HG03045 (cell line): ENCODE results near the gene ARID3B.
"Not testable (repeated sequence)": the region's sequence is repeated elsewhere in the genome, so short reads cannot be mapped to it uniquely, and the experiment has no call there.

Experiments
- ATAC-seq: cut with Tn5 transposase; IDR thresholded peaks from one replicate; pipeline ENCODE4 v1.9.1; 2021; ENCODE audit warnings: mild to moderate bottlenecking, moderate library complexity; ENCODE audit not compliant: unreplicated experiment

The ARID3B gene

GRCh38 chr15:74540761-74541493, at the start of gene ARID3B:
Gene ARID3B (plus strand): TSS chr15:74541220. CDS start chr15:74543937, 2,717 bp downstream.
- ATAC-seq: peak; percentile 81

DNA sequence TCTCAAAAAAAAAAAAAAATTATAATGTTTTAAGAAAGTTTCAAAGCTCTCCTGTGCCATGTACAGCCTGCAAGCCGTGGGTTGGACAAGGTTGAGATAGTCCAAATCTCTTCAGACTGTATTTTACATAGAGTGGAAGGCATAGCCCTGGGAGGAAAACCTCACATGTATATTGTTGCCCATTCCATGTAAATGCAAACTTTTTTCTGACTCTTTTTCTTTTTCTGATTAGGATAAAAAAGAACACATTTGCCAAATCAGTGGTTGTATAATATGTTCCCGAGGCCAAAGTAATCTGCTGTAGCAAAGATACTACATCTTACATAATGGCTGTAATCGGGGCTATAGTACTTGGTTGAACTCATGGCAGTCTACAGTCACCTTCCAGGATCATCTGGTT, 44.4 kb upstream of the ARID3B start:
- no peak for ATAC-seq

DNA sequence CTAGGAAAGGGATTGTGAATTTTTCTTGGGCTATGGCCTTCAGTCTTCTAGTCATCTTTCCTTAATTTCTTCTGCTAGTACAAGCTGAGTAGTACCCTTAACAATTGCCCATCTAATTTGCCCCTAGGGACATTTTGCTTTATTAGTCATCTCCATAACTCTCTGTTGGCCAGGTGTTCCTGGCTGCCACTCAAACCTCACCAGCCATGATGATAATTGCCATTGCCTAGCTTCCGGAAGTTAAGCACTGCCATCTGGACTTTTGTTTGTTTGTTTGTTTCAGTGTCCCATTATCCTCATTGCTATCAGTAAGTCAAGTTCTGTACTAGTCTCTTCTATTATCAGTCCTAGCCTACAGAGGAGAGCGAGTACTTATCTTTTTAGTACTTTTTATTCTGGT, 43.4 kb upstream of the ARID3B start:
- ATAC-seq: no peak

DNA sequence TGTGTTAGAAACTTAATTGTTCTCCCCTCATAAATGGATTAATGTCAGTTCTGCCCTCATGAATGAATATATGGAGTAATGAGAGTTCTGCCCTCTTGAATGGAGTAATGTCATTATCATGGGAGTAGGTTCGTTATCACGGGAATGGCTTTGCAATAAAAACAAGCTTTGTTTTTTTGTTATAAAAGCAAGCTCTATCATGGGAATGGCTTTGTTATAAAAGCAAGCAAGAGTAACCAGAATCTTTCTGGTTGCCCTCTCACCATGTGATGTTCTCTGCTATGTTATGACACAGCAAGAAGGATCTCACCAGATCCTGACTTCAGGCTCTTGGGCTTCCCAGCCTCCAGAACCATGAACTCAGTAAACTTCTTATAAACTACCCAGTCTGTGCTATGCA, 41.7 kb upstream of the ARID3B start:
- ATAC-seq: no peak

GRCh38 chr15:74500401-74500800, 40.6 kb upstream of the ARID3B start:
- ATAC-seq: no peak

- no peak for ATAC-seq
Measured at GRCh38 chr15:74502301-74502700, 38.7 kb upstream of the ARID3B start.

DNA sequence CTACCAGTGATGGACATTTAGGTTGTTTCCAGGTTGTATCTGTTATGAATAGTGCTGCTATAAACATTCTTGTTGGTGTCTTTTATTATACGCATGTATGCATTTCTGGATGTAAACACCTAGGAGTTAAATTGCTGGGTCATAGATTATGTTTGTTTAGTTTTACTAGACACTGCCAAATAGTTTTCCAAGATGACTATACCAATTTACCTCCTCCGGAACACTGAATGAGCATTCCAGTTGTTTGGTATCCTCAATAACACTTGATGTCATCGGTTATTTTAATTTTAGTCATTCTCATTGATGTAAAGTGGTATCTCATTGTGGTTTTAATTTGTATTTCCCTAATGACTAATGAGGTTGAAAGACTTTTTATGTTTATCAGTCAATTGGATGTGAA, 36.6 kb upstream of the ARID3B start:
- ATAC-seq: no peak

DNA sequence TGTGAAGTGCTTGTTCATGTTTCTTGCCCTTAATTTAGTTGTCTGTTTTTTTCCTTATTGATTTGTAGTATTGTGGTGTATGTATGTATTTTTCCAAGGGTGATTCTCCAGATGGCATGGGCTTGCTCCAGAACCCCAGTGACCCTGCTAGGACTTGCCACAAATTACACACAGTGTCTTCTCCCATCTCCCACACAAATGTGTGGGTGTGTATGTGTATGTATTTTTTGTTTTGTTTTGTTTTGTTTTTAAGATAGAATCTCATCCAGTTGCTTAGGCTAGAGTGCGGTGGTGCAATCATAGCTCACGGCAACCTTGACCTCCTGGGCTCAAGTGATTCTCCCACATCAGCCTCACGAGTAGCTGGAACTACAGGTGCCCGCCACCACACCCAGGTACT, 36.2 kb upstream of the ARID3B start:
- no peak for ATAC-seq

DNA sequence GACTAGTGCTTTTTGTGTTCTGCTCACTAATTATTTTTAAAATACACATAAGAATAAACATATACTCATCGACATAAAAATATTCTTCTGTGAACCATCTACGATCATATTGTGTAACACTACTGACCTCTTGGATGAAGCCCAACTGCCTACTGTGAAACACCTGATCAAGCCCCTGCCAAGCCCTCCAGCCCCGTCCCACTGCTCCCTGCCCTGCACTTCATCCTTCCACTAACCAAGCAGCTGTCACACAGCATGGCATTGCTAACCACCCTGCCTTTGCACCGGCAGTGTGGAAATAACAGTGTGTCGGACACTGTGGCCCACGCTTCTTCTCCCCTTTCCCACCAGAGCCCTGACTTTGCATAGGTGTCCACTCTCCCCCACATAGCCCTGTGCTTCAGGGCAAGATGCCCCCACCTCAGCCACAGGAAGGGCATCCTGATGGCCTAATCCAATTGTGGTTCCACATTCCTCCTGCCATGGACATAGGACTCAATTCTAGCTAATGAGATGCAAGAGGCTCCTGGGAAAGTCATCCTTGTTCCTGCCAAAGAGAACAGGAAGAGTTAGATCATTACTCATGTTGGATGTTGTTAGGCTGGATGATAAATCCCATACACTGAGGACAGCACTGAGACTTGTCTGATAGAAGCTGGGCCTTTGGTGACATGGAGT, 35.0 kb upstream of the ARID3B start:
- no peak for ATAC-seq

GRCh38 chr15:74506515-74506840, 34.5 kb upstream of the ARID3B start:
- ATAC-seq: no peak

DNA sequence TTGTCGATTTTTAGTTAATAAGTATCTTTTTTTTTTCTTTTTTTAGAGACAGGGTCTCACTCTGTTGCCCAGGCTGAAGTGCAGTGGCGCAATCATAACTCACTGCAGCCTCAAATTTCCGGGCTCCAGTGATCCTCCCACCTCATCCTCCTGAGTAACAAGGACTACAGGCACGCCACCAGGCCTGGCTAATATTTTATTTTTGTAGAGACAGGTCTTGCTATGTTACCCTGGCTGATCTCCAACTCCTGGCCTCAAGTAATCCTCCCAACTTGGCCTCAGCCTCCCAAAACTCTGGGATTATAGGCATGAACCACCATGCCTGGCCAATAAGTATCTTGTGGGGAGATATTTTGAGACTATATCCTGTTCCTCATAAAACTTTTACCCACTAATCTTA, 29.4 kb upstream of the ARID3B start:
- ATAC-seq: no peak

DNA sequence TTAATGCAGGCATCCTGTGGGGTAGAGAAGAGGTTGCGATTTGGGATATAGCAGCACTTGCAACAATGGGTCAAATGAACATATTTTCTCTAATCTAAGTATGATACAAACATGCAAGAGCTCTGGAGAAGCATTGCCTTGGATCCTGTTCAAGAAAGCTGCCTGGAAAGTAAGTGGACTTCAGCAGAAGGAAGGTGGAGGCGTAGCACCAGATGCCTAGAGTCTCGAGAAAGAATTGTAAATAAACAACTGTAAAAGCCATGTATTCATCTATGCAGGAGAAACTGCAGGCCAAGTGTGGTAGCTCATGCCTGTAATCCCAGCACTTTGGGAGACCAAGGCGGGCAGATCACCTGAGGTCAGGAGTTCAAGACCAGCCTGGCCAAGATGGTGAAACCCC, 27.0 kb upstream of the ARID3B start:
- ATAC-seq: not testable (repeated sequence)

DNA sequence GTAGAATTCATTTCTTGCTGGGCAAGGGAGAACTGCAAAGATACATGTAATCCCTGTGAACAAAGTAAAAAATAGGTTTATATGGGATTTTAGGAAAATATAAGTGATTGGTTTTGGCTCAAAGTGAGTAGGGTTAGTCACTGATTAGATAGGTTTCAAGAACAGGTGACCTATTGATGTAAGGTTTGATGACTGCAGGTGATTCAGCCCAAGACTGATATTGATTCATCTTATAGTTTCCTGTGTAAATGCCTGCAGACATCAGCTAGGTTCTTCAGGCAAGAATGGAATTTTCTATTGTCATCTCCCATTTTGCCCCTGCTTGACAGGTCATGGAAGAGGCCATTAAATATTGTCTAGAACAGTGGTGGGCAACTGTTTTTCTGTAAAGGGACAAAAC, 23.9 kb upstream of the ARID3B start:
- ATAC-seq: no peak

GRCh38 chr15:74519311-74519710, 21.7 kb upstream of the ARID3B start:
- no peak for ATAC-seq

GRCh38 chr15:74520407-74520806, 20.6 kb upstream of the ARID3B start:
- ATAC-seq: no peak

DNA sequence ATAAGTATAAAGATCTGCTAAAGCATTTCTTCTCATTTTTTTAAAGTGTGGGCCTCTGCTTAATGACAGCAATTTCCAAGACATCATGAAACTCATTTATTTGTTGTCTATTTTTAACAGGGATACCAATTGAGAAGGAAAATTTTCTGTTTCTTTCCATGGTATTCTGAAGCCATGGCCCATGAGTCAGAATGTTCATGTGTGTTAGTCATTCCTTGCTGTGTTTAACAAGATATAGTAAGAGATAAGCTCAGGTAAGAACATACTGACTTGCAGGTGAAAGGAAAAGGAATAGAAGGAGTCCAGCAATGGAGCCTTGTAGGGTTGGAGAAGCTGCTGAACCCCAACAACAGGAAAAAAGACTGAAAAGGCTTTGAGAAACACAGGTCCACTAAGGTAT, 17.0 kb upstream of the ARID3B start:
- ATAC-seq: no peak

DNA sequence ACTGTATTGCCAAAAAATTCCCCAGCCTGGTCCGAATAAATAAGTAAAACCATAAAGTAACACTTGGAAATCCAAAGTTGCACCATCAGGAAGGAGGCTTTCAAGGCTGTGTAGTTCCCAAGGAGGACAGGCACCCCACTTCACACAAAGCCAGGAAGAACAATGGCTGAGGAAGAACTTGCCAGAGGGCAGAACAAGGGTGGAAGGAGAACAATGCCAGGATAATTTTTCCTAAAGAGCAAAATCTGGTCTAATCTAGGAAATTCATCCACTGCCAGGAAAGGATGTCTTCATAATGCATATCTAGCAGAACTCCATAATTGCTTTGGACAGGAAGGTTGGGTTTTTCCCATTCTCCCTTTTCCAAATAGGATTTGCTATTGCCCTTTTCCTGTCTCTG, 15.7 kb upstream of the ARID3B start:
- no peak for ATAC-seq

DNA sequence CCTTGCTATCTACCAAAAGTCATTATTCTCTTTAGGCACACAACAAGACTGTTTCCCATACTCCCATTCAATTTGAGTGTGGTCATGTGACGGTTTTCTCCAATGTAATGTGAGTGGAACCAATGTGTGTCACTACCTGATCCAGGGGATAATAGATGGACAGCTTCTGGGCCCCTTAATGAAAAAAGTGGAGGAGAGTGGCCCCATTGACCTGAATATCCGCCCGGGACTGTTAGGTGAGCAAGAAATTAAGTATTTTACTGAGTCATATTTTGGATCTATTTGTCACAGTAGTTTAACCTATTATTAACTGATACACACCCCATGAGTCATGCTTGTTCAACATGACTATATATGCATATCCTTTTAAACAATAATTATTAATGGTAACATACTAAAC, 15.1 kb upstream of the ARID3B start:
- no peak for ATAC-seq

GRCh38 chr15:74528876-74529275, 12.1 kb upstream of the ARID3B start:
- no peak for ATAC-seq

DNA sequence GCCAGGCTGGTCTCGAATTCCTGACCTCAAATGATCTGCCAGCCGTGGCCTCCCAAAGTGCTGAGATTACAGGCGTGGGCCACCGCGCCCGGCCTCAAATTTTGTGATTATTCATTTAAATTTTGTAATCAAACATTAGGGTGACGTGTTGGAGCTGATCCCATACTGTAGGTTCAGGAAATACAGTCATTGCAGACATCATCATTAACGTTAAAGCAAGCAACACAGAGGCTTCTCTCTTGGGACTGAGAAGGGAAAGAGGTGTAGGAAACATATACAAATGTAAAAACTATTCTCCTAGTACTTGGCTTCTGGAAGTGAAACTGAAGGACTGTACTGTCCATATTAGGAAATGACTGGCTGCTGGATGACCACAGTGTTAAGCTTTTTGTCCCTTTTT, 11.1 kb upstream of the ARID3B start:
- no peak for ATAC-seq

GRCh38 chr15:74530771-74531143, 10.3 kb upstream of the ARID3B start:
- no peak for ATAC-seq

DNA sequence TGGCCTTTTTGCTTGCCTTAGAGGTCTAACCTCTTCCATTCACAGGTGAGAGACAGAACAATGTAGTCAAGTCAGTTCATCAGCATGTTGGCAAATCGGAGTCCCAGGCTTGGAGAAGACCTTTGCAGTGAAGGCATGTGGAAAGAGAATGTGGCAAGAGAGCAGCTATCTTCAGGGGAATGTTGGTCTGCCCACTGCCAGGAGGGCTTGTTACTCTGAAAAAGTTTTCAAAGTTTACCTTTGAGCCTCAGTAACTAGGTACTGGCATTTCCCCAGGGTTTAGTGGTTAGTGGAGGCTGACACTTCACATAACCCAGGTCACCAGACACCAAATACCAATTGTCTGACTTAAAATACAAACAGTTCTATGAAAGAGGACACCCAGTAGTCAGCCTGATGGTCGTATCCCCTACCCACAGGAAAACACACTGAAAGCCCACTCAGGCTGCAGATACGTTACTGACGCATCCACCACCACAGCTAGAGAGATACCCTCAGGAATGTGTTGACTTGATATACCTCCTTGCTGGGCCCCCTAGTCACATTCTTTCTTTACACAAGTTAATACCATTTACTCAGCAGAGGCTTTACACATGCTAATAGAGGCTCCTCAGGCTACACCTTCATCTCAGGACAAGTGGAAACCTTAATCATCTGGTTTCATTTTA, 9.7 kb upstream of the ARID3B start:
- no peak for ATAC-seq
